Loucy (cell line): Measurements from ENCODE around the gene PUSL1.

Experiments
- H2AFZ ChIP-seq: fragments of 200-600 bp; sonication (generic); 2 replicates; pipeline ENCODE4 v1.6.0; 2016; ENCODE audit warnings: antibody characterized with exemption, mild to moderate bottlenecking, low read length, moderate library complexity
- H3F3A ChIP-seq: fragments of 200-600 bp; 2 replicates; pipeline ENCODE4 v1.6.0; 2016; ENCODE audit warnings: antibody characterized with exemption, low read depth, mild to moderate bottlenecking
- H3K27me3 ChIP-seq: fragments of 200-600 bp; sonication (generic); 2 replicates; pipeline ENCODE4 v1.6.1; 2014; ENCODE audit warnings: low read length, mild to moderate bottlenecking; ENCODE audit not compliant: insufficient read depth, poor library complexity, severe bottlenecking
- H3K36me3 ChIP-seq: fragments of 200-600 bp; sonication (generic); 2 replicates; pipeline ENCODE4 v1.6.1; 2016; ENCODE audit warnings: low read length; ENCODE audit not compliant: insufficient read depth
- H3K4me1 ChIP-seq: fragments of 200-600 bp; sonication (generic); 2 replicates; pipeline ENCODE4 v1.5.1; 2014; ENCODE audit warnings: low read length, mild to moderate bottlenecking; ENCODE audit not compliant: insufficient read depth, poor library complexity, severe bottlenecking
- H3K4me2 ChIP-seq: fragments of 200-600 bp; sonication (generic); 2 replicates; pipeline ENCODE4 v1.6.0; 2014; ENCODE audit warnings: antibody characterized with exemption, low read length, low read depth, mild to moderate bottlenecking; ENCODE audit not compliant: poor library complexity, severe bottlenecking
- H3K4me3 ChIP-seq: fragments of 200-600 bp; sonication (generic); 2 replicates; pipeline ENCODE4 v1.5.1; 2014; ENCODE audit warnings: low read length, mild to moderate bottlenecking, mixed read lengths; ENCODE audit not compliant: poor library complexity, severe bottlenecking
- H3K79me2 ChIP-seq: fragments of 200-600 bp; sonication (generic); 2 replicates; pipeline ENCODE4 v1.6.1; 2014; ENCODE audit warnings: low read length; ENCODE audit not compliant: insufficient read depth
- H3K9ac ChIP-seq: fragments of 200-600 bp; sonication (generic); 2 replicates; pipeline ENCODE4 v1.6.0; 2014; ENCODE audit warnings: mild to moderate bottlenecking, low read depth, low read length, moderate library complexity; ENCODE audit not compliant: poor library complexity, severe bottlenecking
- H3K9me2 ChIP-seq: fragments of 200-600 bp; sonication (generic); replicated peaks from 2 replicates; pipeline ENCODE4 v1.6.1; 2016; ENCODE audit warnings: low read depth, low read length, mixed read lengths
- H3K9me3 ChIP-seq: fragments of 200-600 bp; sonication (generic); 2 replicates; pipeline ENCODE4 v1.6.1; 2014; ENCODE audit warnings: mild to moderate bottlenecking, antibody characterized with exemption, low read length, low read depth; ENCODE audit not compliant: insufficient read depth
- H4K20me1 ChIP-seq: fragments of 200-600 bp; sonication (generic); 2 replicates; pipeline ENCODE4 v1.6.0; 2014; ENCODE audit warnings: antibody characterized with exemption, low read length, mild to moderate bottlenecking; ENCODE audit not compliant: insufficient read depth, poor library complexity, severe bottlenecking
- CTCF ChIP-seq: fragments of 200-600 bp; sonication (generic); conservative IDR thresholded peaks from 2 replicates; pipeline ENCODE4 v1.5.1; 2014; ENCODE audit warnings: mild to moderate bottlenecking, antibody characterized with exemption, low read length
- EZH2phosphoT487 ChIP-seq: fragments of 200-600 bp; IDR thresholded peaks from 2 replicates; pipeline ENCODE4 v1.6.1; 2018; ENCODE audit warnings: antibody characterized with exemption, mild to moderate bottlenecking, moderate library complexity, borderline replicate concordance

Gene PUSL1

GRCh38 chr1:1348420-1349255, 40.2 kb downstream of the PUSL1 start:
- Histone ChIP-seq H3K4me2 (peak overlapping the region; percentile 92), H3K9me3 (no peaks in the 10 kb centered on the region), H3K79me2 (peaks cover 30% of the 10 kb centered on the region; the same call in 1 of the 2 replicates), H3K36me3 (no peaks in the 10 kb centered on the region), H3K9me2 (no peaks in the 10 kb centered on the region), H3K4me3 (peak overlapping the region; percentile 82), H3K9ac (peak overlapping the region; percentile 75), H3K27me3 (no peaks in the 10 kb centered on the region), H3K4me1 (peaks cover 18% of the 10 kb centered on the region), H3F3A (no peaks in the 10 kb centered on the region), H4K20me1 (peaks cover 20% of the 10 kb centered on the region), H2AFZ (peak overlapping the region; percentile 88; the same call in 1 of the 2 replicates)
- TF ChIP-seq EZH2phosphoT487 = no peak
- TF ChIP-seq CTCF = no peak

GRCh38 chr1:1349256-1350012, 41.0 kb downstream of the PUSL1 start, which contains the start of gene DVL1:
Gene DVL1 (minus strand): TSS chr1:1349418. CDS start chr1:1349065, 353 bp downstream.
- TF ChIP-seq EZH2phosphoT487 (no peak), CTCF (peak; percentile 49)
- H4K20me1 ChIP-seq = peaks cover 17% of the 10 kb centered on the region
- H3K9me2 ChIP-seq = no peaks in the 10 kb centered on the region
- H3K9ac ChIP-seq = peak within 1 kb of the TSS; percentile 75
- H3K9me3 ChIP-seq = no peaks in the 10 kb centered on the region
- H2AFZ ChIP-seq = peak within 1 kb of the TSS; percentile 88; the same call in 1 of the 2 replicates
- H3K79me2 ChIP-seq = peaks cover 30% of the 10 kb centered on the region; the same call in 1 of the 2 replicates
- no peaks in the 10 kb centered on the region for H3F3A ChIP-seq
- H3K4me3 ChIP-seq = peak within 1 kb of the TSS; percentile 85
- H3K4me1 ChIP-seq = peaks cover 18% of the 10 kb centered on the region
- H3K36me3 ChIP-seq = no peaks in the 10 kb centered on the region
- H3K4me2 ChIP-seq = peak within 1 kb of the TSS; percentile 92
- H3K27me3 ChIP-seq = no peaks in the 10 kb centered on the region

GRCh38 chr1:1351511-1352427, 43.4 kb downstream of the PUSL1 start:
- H4K20me1 ChIP-seq = peaks cover 11% of the 10 kb centered on the region
- peaks cover 16% of the 10 kb centered on the region for H3K4me1 ChIP-seq
- H3K9ac ChIP-seq = no peak overlapping the region
- no peaks in the 10 kb centered on the region for H3K36me3 ChIP-seq
- H3K79me2 ChIP-seq = peaks cover 20% of the 10 kb centered on the region; the same call in 1 of the 2 replicates
- no peaks in the 10 kb centered on the region for H3K9me3 ChIP-seq
- no peaks in the 10 kb centered on the region for H3K9me2 ChIP-seq
- H3F3A ChIP-seq = no peaks in the 10 kb centered on the region
- no peaks in the 10 kb centered on the region for H3K27me3 ChIP-seq
- no peak for TF ChIP-seq EZH2phosphoT487
- TF ChIP-seq CTCF = no peak
- no peak overlapping the region for H3K4me2 ChIP-seq
- no peak overlapping the region for H2AFZ ChIP-seq
- H3K4me3 ChIP-seq = no peak overlapping the region
